ENCODE measurements around the gene RAB41. TPM values are rescaled to one million over a fixed set of nuclear protein-coding genes. Genes with fewer than 3 reads are reported as not detected.

Gene RAB41
- total and polyA plus RNA-seq, 4 donors, result not detected

DNA sequence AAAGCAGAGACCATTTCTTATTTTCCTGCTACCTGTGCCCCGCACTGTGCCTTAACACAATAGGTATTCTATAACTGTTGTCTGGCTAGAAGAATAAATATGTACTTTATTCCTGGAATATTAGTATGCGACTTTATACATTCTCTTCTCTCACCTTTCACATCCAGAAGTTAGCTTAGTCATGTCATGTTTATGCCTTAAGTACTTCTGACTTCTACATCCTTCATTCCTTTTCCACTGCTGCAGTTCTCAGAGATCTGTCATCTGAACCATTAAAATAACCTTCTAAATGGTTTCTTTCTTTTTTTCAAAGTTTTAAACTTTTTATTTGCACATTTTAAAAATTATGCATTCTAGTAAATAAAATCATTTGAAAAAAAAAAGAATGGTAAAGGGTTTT, 42.4 kb downstream of the RAB41 start:
- no peak for DNase-seq
- H3K36me3 ChIP-seq (ENCODE audit: control insufficient read depth in 4 of 4, insufficient read depth in 4 of 4, low read length in 4 of 4), result no peaks in the 10 kb centered on the region
- WGBS, 2 donors, result 85 to 98% methylated on average over 2 of the region's 2 CpGs
- H3K4me1 ChIP-seq (ENCODE audit: control insufficient read depth in 5 of 5, insufficient read depth in 5 of 5, low read length in 5 of 5), result no peaks in the 10 kb centered on the region
- H3K9ac ChIP-seq (ENCODE audit: insufficient read depth in 1 of 2, low read length in 2 of 2), result no peak overlapping the region
- TF ChIP-seq, protein P1, sequence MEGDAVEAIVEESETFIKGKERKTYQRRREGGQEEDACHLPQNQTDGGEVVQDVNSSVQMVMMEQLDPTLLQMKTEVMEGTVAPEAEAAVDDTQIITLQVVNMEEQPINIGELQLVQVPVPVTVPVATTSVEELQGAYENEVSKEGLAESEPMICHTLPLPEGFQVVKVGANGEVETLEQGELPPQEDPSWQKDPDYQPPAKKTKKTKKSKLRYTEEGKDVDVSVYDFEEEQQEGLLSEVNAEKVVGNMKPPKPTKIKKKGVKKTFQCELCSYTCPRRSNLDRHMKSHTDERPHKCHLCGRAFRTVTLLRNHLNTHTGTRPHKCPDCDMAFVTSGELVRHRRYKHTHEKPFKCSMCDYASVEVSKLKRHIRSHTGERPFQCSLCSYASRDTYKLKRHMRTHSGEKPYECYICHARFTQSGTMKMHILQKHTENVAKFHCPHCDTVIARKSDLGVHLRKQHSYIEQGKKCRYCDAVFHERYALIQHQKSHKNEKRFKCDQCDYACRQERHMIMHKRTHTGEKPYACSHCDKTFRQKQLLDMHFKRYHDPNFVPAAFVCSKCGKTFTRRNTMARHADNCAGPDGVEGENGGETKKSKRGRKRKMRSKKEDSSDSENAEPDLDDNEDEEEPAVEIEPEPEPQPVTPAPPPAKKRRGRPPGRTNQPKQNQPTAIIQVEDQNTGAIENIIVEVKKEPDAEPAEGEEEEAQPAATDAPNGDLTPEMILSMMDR (IDR thresholded peaks at IDR 0.05; ENCODE audit: control extremely low read depth, extremely low read depth), result no peak
- no peak for ATAC-seq (ENCODE audit: insufficient read depth, low FRiP score)
- H3K27me3 ChIP-seq (ENCODE audit: control insufficient read depth in 3 of 3, insufficient read depth in 3 of 3, low read length in 2 of 3), result no peaks in the 10 kb centered on the region
- H3K9me3 ChIP-seq (ENCODE audit: control insufficient read depth in 4 of 4, insufficient read depth in 3 of 4, low read length in 3 of 4), result no peaks in the 10 kb centered on the region
- no peak overlapping the region for H3K27ac ChIP-seq (ENCODE audit: low read depth in 1 of 2, low read length in 1 of 2)
- no peak overlapping the region for H3K4me3 ChIP-seq

DNA sequence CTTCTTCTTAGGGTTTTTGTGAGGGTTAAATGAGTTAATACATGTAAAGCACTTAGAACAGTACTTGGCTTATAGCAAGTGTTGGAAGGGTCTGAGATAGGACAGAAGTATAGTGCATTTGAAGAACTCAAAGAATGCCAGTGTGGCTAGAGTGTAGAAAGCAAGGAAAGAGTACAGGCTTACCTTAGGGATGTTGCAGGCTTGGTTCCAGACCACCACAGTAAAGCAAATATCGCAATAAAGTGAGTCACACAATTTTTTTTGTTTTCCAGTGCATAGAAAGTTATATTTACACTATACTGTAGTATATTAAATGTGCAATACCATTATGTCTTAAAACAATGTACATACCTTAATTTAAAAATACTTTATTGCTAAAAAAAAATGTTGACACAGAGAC, 49.2 kb downstream of the RAB41 start:
- TF ChIP-seq, protein P1 (IDR thresholded peaks at IDR 0.05; ENCODE audit: control extremely low read depth, extremely low read depth), result no peak
- Histone ChIP-seq H3K9me3 (ENCODE audit: control insufficient read depth in 4 of 4, insufficient read depth in 3 of 4, low read length in 3 of 4) (no peaks in the 10 kb centered on the region), H3K27me3 (ENCODE audit: control insufficient read depth in 3 of 3, insufficient read depth in 3 of 3, low read length in 2 of 3) (no peaks in the 10 kb centered on the region), H3K36me3 (ENCODE audit: control insufficient read depth in 4 of 4, insufficient read depth in 4 of 4, low read length in 4 of 4) (no peaks in the 10 kb centered on the region), H3K27ac (ENCODE audit: low read depth in 1 of 2, low read length in 1 of 2) (no peak overlapping the region), H3K4me1 (ENCODE audit: control insufficient read depth in 5 of 5, insufficient read depth in 5 of 5, low read length in 5 of 5) (no peaks in the 10 kb centered on the region), H3K9ac (ENCODE audit: insufficient read depth in 1 of 2, low read length in 2 of 2) (no peak overlapping the region), H3K4me3 (no peak overlapping the region)
- ATAC-seq (ENCODE audit: insufficient read depth, low FRiP score) (no peak), DNase-seq (no peak)
- 60 to 94% methylated on average over 1 of the region's 1 CpG for WGBS, 2 donors

DNA sequence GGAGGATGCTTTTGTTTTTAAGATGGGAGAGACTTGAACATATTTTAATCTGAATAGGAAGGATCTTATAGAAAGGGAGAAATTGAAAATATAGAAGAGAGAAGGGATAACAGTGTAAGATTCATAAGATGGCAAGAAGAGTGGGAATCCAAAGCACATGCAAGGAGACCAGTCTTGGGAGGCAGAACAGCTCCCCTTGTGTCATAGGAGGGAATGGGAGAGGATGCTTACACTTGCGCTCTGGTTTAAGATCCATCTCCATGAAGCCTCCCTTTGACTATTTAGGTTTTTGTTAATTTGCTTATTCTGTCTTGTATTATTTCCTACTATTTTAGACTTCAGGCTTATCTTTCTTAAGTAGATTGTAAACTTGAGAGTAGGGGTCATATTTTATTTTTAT, 50.6 kb downstream of the RAB41 start:
- DNase-seq (no peak), ATAC-seq (ENCODE audit: insufficient read depth, low FRiP score) (no peak)
- no peak overlapping the region for H3K4me3 ChIP-seq
- no peak overlapping the region for H3K9ac ChIP-seq (ENCODE audit: insufficient read depth in 1 of 2, low read length in 2 of 2)
- H3K27me3 ChIP-seq (ENCODE audit: control insufficient read depth in 3 of 3, insufficient read depth in 3 of 3, low read length in 2 of 3), result no peaks in the 10 kb centered on the region
- no peaks in the 10 kb centered on the region for H3K4me1 ChIP-seq (ENCODE audit: control insufficient read depth in 5 of 5, insufficient read depth in 5 of 5, low read length in 5 of 5)
- 77 to 100% methylated on average over 1 of the region's 1 CpG for WGBS, 2 donors
- no peaks in the 10 kb centered on the region for H3K9me3 ChIP-seq (ENCODE audit: control insufficient read depth in 4 of 4, insufficient read depth in 3 of 4, low read length in 3 of 4)
- TF ChIP-seq, protein P1 (IDR thresholded peaks at IDR 0.05; ENCODE audit: control extremely low read depth, extremely low read depth), result no peak
- no peak overlapping the region for H3K27ac ChIP-seq (ENCODE audit: low read depth in 1 of 2, low read length in 1 of 2)
- no peaks in the 10 kb centered on the region for H3K36me3 ChIP-seq (ENCODE audit: control insufficient read depth in 4 of 4, insufficient read depth in 4 of 4, low read length in 4 of 4)

Small RNAs within 50 kb of the gene (small RNA-seq; reads per million reads assigned to genes)
- not detected for gene RNA5SP507 (ENCODE audit: low replicate concordance)

Other genes with a start within 250 kb of the RAB41 start
- not detected for gene AWAT2, start 232.2 kb upstream of the RAB41 start, total RNA-seq
- gene AWAT2, start 232.2 kb upstream of the RAB41 start, polyA plus RNA-seq, result under 1 TPM in 1 of 2 donors, not detected in 1; 0.07 TPM
- gene OTUD6A, start 219.7 kb upstream of the RAB41 start, total RNA-seq, result not detected
- gene OTUD6A, start 219.7 kb upstream of the RAB41 start, polyA plus RNA-seq, result not detected
- gene IGBP1, start 148.7 kb upstream of the RAB41 start, total RNA-seq, result 10 to 100 TPM; 35.5 to 69.1 TPM
- 10 to 100 TPM; 38.1 to 38.5 TPM for gene IGBP1, start 148.7 kb upstream of the RAB41 start, polyA plus RNA-seq
- gene DGAT2L6, start 104.7 kb upstream of the RAB41 start, total RNA-seq, result not detected
- gene DGAT2L6, start 104.7 kb upstream of the RAB41 start, polyA plus RNA-seq, result not detected
- not detected for gene AWAT1, start 47.5 kb upstream of the RAB41 start, total RNA-seq
- not detected for gene AWAT1, start 47.5 kb upstream of the RAB41 start, polyA plus RNA-seq
- gene P2RY4, start 22.0 kb upstream of the RAB41 start, total RNA-seq, result 1 to 10 TPM in 1 of 2 donors, under 1 TPM in 1; 0.37 to 1.3 TPM
- under 1 TPM; 0.06 to 0.08 TPM for gene P2RY4, start 22.0 kb upstream of the RAB41 start, polyA plus RNA-seq
- gene ARR3, start 13.8 kb upstream of the RAB41 start, total RNA-seq, result not detected
- gene ARR3, start 13.8 kb upstream of the RAB41 start, polyA plus RNA-seq, result not detected
- gene PDZD11, start 7.8 kb downstream of the RAB41 start, total RNA-seq, result 10 to 100 TPM; 25.6 to 26.3 TPM
- gene PDZD11, start 7.8 kb downstream of the RAB41 start, polyA plus RNA-seq, result 10 to 100 TPM; 29.8 to 55.9 TPM
- gene KIF4A, start 7.9 kb downstream of the RAB41 start, total RNA-seq, result 1 to 10 TPM in 1 of 2 donors, under 1 TPM in 1; 0.61 to 2.4 TPM
- under 1 TPM; 0.33 to 0.66 TPM for gene KIF4A, start 7.9 kb downstream of the RAB41 start, polyA plus RNA-seq
- gene GDPD2, start 141.1 kb downstream of the RAB41 start, total RNA-seq, result not detected
- gene GDPD2, start 141.1 kb downstream of the RAB41 start, polyA plus RNA-seq, result not detected
- gene DLG3, start 162.7 kb downstream of the RAB41 start, total RNA-seq, result 10 to 100 TPM; 26.7 to 31.5 TPM
- gene DLG3, start 162.7 kb downstream of the RAB41 start, polyA plus RNA-seq, result 10 to 100 TPM in 1 of 2 donors, 1 to 10 TPM in 1; 9.3 to 10.5 TPM